ENCODE measurements around the gene USP21.

DNA sequence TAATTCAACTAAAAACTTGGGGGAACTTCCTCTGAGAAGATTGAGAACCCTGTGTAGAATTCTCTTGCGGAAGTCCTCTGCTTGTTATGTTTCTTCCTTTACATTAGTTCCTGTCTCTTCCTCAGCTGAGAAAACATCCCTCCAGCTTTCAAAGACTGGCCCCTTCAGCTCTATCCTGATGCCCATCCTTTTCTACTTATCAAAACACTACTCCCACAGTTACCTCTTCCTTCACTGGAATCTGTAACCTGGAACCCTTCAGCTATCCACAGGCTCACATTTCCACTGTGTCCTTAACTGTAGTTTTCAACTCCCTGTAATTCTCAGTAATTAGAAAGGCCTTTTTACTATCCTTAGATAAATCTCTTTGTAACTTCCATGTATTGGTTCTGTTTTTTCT is 20.9 kb upstream of the USP21 start:
- TF ChIP-seq, protein P1, sequence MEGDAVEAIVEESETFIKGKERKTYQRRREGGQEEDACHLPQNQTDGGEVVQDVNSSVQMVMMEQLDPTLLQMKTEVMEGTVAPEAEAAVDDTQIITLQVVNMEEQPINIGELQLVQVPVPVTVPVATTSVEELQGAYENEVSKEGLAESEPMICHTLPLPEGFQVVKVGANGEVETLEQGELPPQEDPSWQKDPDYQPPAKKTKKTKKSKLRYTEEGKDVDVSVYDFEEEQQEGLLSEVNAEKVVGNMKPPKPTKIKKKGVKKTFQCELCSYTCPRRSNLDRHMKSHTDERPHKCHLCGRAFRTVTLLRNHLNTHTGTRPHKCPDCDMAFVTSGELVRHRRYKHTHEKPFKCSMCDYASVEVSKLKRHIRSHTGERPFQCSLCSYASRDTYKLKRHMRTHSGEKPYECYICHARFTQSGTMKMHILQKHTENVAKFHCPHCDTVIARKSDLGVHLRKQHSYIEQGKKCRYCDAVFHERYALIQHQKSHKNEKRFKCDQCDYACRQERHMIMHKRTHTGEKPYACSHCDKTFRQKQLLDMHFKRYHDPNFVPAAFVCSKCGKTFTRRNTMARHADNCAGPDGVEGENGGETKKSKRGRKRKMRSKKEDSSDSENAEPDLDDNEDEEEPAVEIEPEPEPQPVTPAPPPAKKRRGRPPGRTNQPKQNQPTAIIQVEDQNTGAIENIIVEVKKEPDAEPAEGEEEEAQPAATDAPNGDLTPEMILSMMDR (IDR thresholded peaks at IDR 0.05), result no peak
- TF ChIP-seq POLR2A (IDR thresholded peaks at IDR 0.05) (no peak), EP300 (IDR thresholded peaks at IDR 0.05) (no peak)

All from ovary (tissue), 3 donors.